ENCODE measurements around the gene ORM2. TPM values are rescaled to one million over a fixed set of nuclear protein-coding genes. Genes with fewer than 3 reads are reported as not detected.

ORM2 gene
- total RNA-seq, 1 donor from 2014 or later: not detected

DNA sequence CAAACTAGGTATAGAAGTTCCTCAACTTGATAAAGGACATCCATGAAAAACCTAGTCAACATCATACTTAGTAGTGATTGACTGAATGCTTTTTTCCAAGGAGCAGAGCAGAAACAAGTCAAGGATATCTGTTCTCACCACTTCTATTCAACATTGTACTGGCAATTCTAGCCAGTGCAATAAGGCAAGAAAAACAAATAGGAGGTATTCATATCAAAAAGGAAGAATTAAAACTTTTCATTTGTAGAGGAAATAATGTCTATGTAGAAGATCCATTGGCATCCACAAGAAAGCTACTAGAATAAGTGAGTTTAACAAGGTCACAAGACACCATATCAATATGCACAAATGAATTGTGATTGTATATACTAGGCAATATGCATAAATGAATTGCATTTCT is 35.0 kb upstream of the ORM2 start:
- no peak for DNase-seq

DNA sequence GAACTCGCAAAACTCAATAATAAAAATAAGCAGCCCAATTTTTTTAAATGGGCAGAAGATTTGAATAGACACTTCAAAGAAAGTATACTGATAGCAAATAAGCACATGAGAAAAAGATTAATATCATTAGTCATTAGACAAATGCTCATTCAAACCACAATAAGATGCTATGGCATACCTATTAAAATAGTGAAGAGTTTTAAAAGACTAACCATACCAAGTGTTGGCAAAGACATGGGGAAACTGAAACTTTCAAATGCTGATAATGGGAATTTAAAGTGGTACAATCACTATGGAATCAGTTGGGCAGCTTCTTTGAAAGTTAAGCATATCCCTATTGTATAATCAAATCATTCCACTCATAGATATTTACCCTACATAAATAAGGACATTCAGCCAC is 33.3 kb upstream of the ORM2 start:
- no peak for DNase-seq

- no peak for DNase-seq
Measured at GRCh38 chr9:114299286-114300152, 30.1 kb upstream of the ORM2 start.

DNA sequence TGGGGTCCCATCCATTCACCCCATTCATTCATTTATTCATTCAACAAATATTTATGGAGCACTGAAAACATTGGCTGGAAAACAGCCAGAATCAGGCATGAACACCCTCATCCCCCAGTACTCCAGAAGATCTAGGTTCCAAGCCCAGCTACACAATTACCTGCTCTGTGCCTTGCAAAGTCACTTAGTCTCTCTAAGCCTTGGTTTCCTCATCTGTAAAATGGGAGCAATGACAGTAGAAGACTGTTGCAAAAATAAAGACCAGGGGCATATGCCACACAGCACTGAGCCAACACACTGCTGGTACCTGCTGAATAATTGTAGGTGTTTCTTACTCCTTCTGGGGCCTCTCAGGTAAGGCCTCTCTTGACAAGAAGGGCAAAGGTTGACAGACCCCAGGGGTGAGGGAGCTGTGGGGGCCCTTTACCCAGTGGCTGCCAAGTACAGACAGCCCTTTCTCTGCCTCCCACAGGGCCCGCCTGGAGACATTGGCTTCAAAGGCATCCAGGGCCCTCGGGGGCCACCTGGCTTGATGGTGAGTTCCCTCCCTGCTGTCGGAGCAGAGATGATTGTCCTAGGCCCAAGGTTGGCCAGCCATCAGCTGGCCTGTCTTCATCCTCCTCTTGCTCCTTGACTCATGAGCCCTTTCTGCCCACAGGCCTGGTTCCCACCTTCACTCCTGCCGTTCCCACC is 29.4 kb upstream of the ORM2 start:
- DNase-seq: no peak

- no peak for DNase-seq
Measured at GRCh38 chr9:114300846-114301797, 28.5 kb upstream of the ORM2 start.

DNA sequence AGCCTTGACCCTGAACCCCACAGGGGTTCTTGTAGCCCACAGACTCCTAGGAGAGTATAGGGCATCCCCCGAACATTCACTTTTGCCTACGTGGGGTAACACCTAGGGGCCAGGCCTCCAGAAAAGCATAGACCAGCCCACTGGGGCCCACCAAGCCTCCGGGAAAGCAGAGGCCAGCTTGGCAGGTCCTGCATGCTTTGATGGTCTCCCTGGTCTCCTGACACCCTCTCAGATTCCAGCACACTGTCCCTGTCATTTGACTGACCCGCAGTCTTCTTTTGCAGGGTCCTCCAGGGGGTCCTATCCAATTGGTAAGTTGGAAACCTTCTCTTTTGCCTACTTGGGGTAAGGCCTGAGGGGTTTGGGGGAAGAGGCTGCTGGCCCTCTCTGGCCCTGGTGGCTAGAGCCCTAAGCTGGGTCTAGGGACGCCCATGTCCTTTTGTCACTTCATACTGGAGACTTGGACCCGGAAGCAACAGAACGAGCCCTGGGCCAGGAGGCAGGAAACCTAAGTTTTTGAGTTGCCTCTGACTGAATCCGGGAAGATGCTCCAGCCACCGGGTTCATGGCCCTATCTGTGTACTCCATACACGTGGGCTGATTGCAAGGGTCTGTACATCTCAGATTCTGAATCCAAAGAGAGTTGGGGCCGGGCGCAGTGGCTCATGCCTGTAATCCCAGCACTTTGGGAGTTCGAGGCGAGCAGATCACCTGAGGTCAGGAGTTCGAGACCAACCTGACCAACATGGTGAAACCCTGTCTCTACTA is 27.7 kb upstream of the ORM2 start:
- DNase-seq: no peak

DNA sequence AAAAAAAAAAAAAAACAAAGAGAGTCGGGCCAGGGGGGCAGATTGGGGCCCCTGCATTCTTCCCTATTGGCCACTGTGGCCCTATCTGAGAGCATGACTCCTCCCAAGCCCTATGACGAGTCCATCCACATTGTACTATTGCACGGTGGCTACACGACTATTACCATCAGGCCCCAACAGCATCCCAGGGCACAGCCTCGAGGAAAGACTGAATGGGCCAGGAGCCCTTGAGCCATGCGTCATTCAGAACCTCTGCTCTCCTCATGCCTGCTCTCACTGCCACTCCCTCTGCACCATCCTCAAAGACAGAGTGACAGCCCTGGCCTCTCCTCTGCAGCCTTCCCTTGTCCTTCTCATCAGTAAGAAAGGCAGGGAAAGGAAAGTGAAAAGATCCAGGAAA is 26.9 kb upstream of the ORM2 start:
- no peak for DNase-seq

GRCh38 chr9:114303571-114303970 is 26.1 kb upstream of the ORM2 start:
- no peak for DNase-seq

DNA sequence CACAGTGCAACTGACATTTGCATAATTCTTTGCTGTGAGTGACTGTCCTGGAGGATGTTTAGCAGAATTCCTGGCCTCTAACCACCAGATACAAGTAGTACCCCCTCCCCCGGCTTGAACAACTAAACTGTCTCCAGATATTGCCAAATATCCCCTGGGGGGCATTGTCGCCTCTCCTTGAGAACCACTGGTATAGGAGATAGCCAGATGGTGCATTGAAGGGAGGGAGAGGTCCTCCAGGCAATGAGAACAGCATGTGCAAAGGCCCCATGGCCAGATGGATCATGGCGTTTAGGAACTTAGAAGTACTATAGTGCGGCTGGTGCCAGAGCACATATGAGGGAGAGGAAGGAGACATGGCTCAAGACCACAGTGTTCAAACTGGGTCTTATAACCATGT is 25.7 kb upstream of the ORM2 start:
- no peak for DNase-seq

- DNase-seq: no peak
Measured at GRCh38 chr9:114304416-114305188, 25.1 kb upstream of the ORM2 start.

DNA sequence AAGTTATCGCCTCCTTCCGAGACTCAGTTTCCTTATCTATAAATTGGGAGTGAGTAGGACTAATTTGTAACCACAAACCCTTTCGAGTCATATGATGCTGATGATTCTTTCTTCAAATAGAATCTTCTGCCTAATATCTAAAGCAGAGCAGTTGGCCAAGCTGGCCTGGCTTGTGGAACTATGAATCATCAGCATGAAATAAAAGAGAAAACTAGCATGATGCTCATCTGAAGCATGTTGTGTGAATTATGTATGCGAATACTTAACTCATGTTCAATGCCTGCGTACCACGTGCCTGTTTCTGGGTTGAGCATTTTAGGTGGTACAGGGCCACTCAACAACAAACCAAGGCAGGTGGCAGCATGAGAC is 21.8 kb upstream of the ORM2 start:
- DNase-seq: no peak

DNA sequence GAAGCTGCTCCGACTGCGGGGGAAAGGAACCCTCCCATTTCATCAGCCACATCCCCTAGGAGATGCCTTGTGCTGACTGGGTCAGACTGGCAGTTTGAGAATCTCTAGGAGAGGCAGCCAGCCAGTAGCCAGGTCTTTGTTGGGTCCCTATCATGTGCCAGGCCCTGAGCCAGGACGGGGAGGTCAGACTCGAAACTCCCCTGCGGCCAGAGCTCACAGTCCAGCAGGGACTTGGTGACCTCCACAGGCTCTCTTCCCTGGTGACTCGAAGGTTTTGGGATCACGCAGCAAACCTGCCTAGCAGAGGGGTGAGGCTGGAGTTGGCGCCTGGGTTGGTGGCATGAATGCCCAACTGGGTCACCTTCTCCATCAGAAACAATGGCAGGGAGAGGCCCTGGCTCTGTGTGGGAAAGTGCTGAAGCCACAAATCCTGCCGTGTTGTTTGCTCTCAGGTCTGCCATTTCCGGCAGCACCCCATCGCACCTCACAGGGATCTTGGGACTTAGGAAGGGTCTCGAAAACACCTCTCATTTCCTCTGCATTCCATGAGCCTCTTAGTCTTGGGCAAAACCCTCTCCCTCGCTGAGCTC is 21.2 kb upstream of the ORM2 start:
- DNase-seq: no peak

GRCh38 chr9:114309096-114309495 is 20.6 kb upstream of the ORM2 start:
- DNase-seq: no peak

GRCh38 chr9:114310471-114311450 is 18.9 kb upstream of the ORM2 start:
- no peak for DNase-seq

DNA sequence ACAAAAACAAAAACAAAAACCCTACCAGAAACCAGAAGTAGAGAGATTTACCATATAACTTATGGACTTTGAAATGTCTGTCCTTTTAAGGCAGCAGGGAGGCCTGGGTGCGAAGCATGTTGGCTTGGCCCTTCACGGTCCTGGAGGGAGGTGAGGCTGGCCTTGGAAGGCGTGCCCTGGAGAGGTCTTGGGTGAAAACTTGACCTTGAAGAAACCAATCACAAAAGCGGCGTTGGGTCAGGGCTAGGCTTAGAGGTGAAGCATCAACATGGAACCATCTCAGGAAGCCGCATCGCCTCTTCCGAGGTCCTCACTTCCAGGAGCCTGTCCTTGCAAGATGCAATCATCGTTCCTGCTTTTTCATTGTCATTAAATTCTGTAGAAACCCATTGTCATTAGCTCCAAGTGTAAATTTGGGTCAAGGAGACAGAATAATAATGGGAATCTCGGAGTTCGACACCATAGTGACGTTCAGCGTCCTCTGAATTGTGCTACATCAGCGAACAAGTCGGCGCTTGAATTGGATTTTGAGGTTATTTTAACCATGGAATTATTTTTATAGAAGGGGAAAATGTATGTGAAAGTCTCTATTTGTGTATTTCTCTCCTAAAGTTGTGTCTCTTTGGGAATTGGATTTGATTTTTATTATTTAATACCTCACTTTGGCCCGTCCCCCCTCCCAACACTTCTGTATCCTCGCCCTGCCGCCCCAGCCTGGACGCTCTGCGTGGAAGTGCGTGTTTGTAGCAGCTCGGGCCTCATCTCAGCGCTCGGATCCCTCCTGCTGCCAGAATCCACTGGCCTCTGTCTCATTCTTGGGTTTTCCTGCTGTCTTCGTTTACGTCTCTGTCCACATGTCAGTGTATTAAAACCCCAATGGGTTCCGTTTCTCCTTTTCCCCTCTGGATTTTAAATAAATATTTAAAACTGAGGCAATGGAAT is 17.8 kb upstream of the ORM2 start:
- DNase-seq: no peak

GRCh38 chr9:114312513-114312875 is 17.2 kb upstream of the ORM2 start:
- no peak for DNase-seq

DNA sequence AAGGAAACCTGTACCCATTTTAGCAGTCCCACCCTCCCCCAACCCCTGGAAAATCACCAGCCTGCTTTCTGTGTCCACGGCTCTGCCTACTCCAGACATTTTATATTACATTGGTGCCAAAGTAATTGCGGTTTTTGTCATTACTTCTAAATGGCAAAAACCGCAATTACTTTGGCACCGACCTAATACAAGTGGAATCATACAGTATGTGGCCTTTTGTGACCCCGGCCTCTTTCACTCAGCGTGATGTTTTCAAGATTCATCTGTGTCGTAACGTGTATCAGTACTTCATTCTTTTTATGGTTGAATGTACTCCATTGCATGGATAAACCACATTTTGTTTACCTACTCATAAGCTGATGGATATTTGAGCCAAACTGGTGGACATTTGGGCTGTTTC is 16.5 kb upstream of the ORM2 start:
- no peak for DNase-seq

DNA sequence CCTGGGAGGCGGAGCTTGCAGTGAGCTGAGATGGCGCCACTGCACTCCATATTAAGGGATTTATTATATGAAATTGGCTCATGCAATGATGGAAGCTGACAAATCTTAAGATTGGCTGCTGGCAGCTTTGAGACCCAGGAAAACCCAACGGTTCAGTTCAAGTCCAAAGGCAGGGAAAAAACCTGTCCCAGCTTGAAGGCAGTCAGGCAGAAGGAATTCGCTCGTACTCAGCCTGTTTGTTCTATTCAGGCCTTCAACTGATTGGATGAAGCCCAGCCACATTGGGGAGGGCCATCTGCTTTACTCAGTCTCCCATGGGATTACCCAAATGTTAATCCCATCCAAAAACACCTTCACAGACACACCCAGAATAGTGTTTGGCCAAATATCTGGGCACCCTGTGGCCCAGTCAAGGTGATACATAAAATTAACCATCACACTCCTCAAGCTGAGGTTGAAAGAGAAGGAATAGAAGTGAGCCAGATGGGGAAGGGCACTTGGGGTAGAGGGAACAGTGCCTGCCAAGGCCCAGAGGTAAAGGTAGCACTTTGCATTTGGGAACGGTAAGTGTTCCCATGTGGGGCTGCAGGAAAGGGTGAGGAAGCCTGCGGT is 15.3 kb upstream of the ORM2 start:
- DNase-seq: no peak
